K562 (cell line): Measurements from ENCODE around the gene NAA40. TPM values are rescaled to one million over a fixed set of nuclear protein-coding genes. Genes with fewer than 3 reads are reported as not detected.

Experiments
- ATAC-seq: fragments of 200-7000 bp; cut with Tn5 transposase; 3 replicates; pipeline ENCODE4 v1.9.1; 2020; ENCODE audit warnings: moderate library complexity
- BruUV-seq: library from RNA; stranded (reverse); fragments of 400-500 nt; replicated peaks from 2 replicates; lab custom pipeline; 2021; lab: Mats Ljungman, UMichigan
- CTCF ChIA-PET: fragments of 300-600 bp; formaldehyde crosslinking; extraction: SDS; loops from one replicate; lab custom pipeline; 2021; ENCODE audit warnings: low intra/inter-chr PET ratio; lab: Yijun Ruan, JAX
- POLR2A ChIA-PET: fragments of 300-600, 350-650 bp; sonication (Branson Sonifier 250); formaldehyde crosslinking; extraction: SDS; loops from one replicate; lab custom pipeline; 2021; ENCODE audit warnings: antibody characterized with exemption, inconsistent platforms; lab: Yijun Ruan, JAX
- DNase-seq, 4 experiments: peaks; one replicate each; pipeline versions ENCODE4 v3.0.0 to v3.0.0-alpha.2; 2011 to 2018; ENCODE audit warnings: low spot score in 3 of 4, mixed read lengths in 3 of 4; ENCODE audit errors: extremely low read depth in 1 of 4
- FAIRE-seq: peaks from 2 replicates; lab custom pipeline; 2011; peaks lifted over from hg19 to GRCh38; lab: Jason Lieb, UNC
- H2AFZ ChIP-seq: 2 replicates; pipeline ENCODE4 v1.6.0; 2011; ENCODE audit warnings: low read depth, low read length, control low read depth, inconsistent platforms
- H3K27ac ChIP-seq: fragments of 200-600 bp; 3 replicates; pipeline ENCODE4 v1.8.0; 2011; ENCODE audit warnings: low read depth, mild to moderate bottlenecking, control low read depth, inconsistent platforms, low read length, moderate library complexity, mixed read lengths; ENCODE audit errors: extremely low read depth
- H3K27me3 ChIP-seq, 2 experiments: fragments of 300-600 bp in 1 of 2; 2 replicates in 1 of 2; 3 replicates in 1 of 2; pipeline versions ENCODE4 v1.6.0 to v1.8.0; 2011; ENCODE audit warnings: inconsistent platforms in 2 of 2, low read length in 2 of 2, mild to moderate bottlenecking in 1 of 2, mixed read lengths in 1 of 2, moderate library complexity in 1 of 2; ENCODE audit not compliant: control insufficient read depth in 2 of 2, insufficient read depth in 2 of 2
- H3K36me3 ChIP-seq: fragments of 300-600 bp; 3 replicates; pipeline ENCODE4 v1.8.0; 2011; ENCODE audit warnings: mild to moderate bottlenecking, low read length, inconsistent platforms; ENCODE audit not compliant: control insufficient read depth, insufficient read depth
- H3K4me1 ChIP-seq, 2 experiments: fragments of 200-600 bp in 1 of 2; replicated peaks in 1 of 2; 2 replicates in 1 of 2; 3 replicates in 1 of 2; pipeline versions ENCODE4 v1.5.1 to v1.8.0; 2011; ENCODE audit warnings: inconsistent platforms in 2 of 2, low read length in 2 of 2, mild to moderate bottlenecking in 1 of 2, mixed read lengths in 1 of 2, moderate library complexity in 1 of 2; ENCODE audit not compliant: control insufficient read depth in 2 of 2, insufficient read depth in 2 of 2
- H3K4me2 ChIP-seq: 2 replicates; pipeline ENCODE4 v1.6.1; 2011; ENCODE audit warnings: low read length, control low read depth, inconsistent platforms, mixed read lengths; ENCODE audit not compliant: insufficient read depth
- H3K4me3 ChIP-seq: fragments of 200-600 bp; sonication (generic), shearing (Covaris generic); 2 replicates; pipeline ENCODE4 v1.5.1; 2016; ENCODE audit warnings: control low read depth, inconsistent platforms
- H3K79me2 ChIP-seq: fragments of 200-600 bp; 3 replicates; pipeline ENCODE4 v1.8.0; 2011; ENCODE audit warnings: low read length, inconsistent platforms; ENCODE audit not compliant: control insufficient read depth, insufficient read depth
- H3K9ac ChIP-seq, 2 experiments: 2 replicates each; pipeline versions ENCODE4 v1.6.0 to v1.6.1; 2011; ENCODE audit warnings: low read depth in 2 of 2, low read length in 2 of 2, control low read depth in 1 of 2, inconsistent platforms in 1 of 2, mild to moderate bottlenecking in 1 of 2, mixed read lengths in 1 of 2; ENCODE audit not compliant: insufficient read depth in 1 of 2
- H3K9me1 ChIP-seq: one replicate; pipeline ENCODE4 v1.6.0; 2011; ENCODE audit warnings: inconsistent platforms, mild to moderate bottlenecking, low read length, moderate library complexity; ENCODE audit not compliant: control insufficient read depth, insufficient read depth
- H3K9me3 ChIP-seq: replicated peaks from 2 replicates; pipeline ENCODE4 v1.5.1; 2011; ENCODE audit warnings: low read depth, low read length, inconsistent platforms; ENCODE audit not compliant: control insufficient read depth, insufficient read depth
- H4K20me1 ChIP-seq: replicated peaks from 2 replicates; pipeline ENCODE4 v1.6.1; 2011; ENCODE audit warnings: low read length, inconsistent platforms, mixed read lengths; ENCODE audit not compliant: control insufficient read depth, insufficient read depth
- BRD9 ChIP-seq: fragments of 450-650 bp; IDR thresholded peaks from 2 replicates; pipeline ENCODE4 v1.6.1; 2018; ENCODE audit warnings: low read depth; ENCODE audit not compliant: partially characterized antibody
- BRF2 ChIP-seq: IDR thresholded peaks from 3 replicates; pipeline ENCODE4 v1.6.1; 2011; ENCODE audit warnings: borderline replicate concordance, mild to moderate bottlenecking; ENCODE audit not compliant: insufficient read length, insufficient read depth
- CEBPZ ChIP-seq: fragments of 150-350 bp; IDR thresholded peaks from 2 replicates; pipeline ENCODE4 v1.6.1; 2014; ENCODE audit warnings: low read depth, mild to moderate bottlenecking, low read length, borderline replicate concordance
- DACH1 ChIP-seq: fragments of 450-650 bp; IDR thresholded peaks from 2 replicates; pipeline ENCODE4 v1.6.1; 2018; ENCODE audit not compliant: partially characterized antibody
- GTF2F1 ChIP-seq: IDR thresholded peaks from 2 replicates; pipeline ENCODE4 v1.6.1; 2011; ENCODE audit warnings: low read depth, low read length, improper control_type of control experiment
- NFE2 ChIP-seq: IDR thresholded peaks from 2 replicates; pipeline ENCODE4 v1.6.1; 2014; ENCODE audit warnings: antibody characterized with exemption, low read depth
- POLR2AphosphoS5 ChIP-seq: IDR thresholded peaks from 2 replicates; pipeline ENCODE4 v1.6.1; 2011; ENCODE audit warnings: mild to moderate bottlenecking, low read depth, low read length, moderate library complexity; ENCODE audit not compliant: control insufficient read depth, insufficient read depth
- SMC3 ChIP-seq: conservative IDR thresholded peaks from 2 replicates; pipeline ENCODE4 v1.6.1; 2011; ENCODE audit warnings: low read depth, low read length, improper control_type of control experiment; ENCODE audit not compliant: insufficient read depth
- ZNF24 ChIP-seq: fragments of 450-650 bp; IDR thresholded peaks from 2 replicates; pipeline ENCODE4 v1.6.1; 2016
- ZNF41 ChIP-seq: fragments of 250-450 bp; sonication (Bioruptor Pico); conservative IDR thresholded peaks from 2 replicates; pipeline ENCODE4 v1.4.0; 2020; ENCODE audit warnings: mild to moderate bottlenecking
- ZNF512 ChIP-seq: IDR thresholded peaks from 2 replicates; pipeline ENCODE4 v1.6.1; 2016; ENCODE audit warnings: missing genetic modification characterization, missing compliant biosample characterization
- WGBS: fragments of 100-300 bp; shearing (Covaris generic); methylation state at CpG from one replicate; pipeline ENCODE4 v1.1.6; 2016; ENCODE audit warnings: low coverage, mixed read lengths; ENCODE audit not compliant: insufficient coverage; ENCODE audit errors: missing lambda C conversion rate; 5-methylcytosine and 5-hydroxymethylcytosine counted together
- in situ Hi-C: fragments of 300-500 bp; cut with MboI; formaldehyde crosslinking; loops from 4 replicates; pipeline ENCODE4 v1.15.0; 2018; ENCODE audit warnings: inconsistent platforms, mixed read lengths
- intact Hi-C: fragments of 100-400 bp; cut with micrococcal nuclease; formaldehyde crosslinking; loops from 2 replicates; pipeline ENCODE4 v1.14.2; 2022
- polyA plus RNA-seq, 8 experiments: library from polyadenylated mRNA; depleted of rRNA in 4 of 8; stranded (reverse) in 5 of 8; unstranded in 3 of 8; fragments of >200 nt; fragmentation: Nextera tagmentation in 2 of 8; fragmentation: Illumina TruSeq in 1 of 8; extraction: Ambion mirVana in 2 of 8; extraction: Trizol in 1 of 8; gene quantifications; 2 replicates each; pipeline versions ENCODE4 v1.2.1 to v1.2.3, GENCODE V29; 2011 to 2014; ENCODE audit warnings: inconsistent platforms in 1 of 8, missing spikeins in 1 of 8
- total RNA-seq, 7 experiments: library from RNA; depleted of rRNA in 6 of 7; stranded (reverse); fragments of >200 nt in 6 of 7; fragmentation: Illumina TruSeq in 2 of 7; extraction: Trizol in 2 of 7; gene quantifications; 2 replicates each; pipeline versions ENCODE4 v1.2.1 to v1.2.3, GENCODE V29; 2011 to 2021; ENCODE audit warnings: low replicate concordance in 1 of 7
- TF ChIP-seq, protein P1 (sequence below): fragments of 250-450 bp; sonication (Bioruptor Pico); IDR thresholded peaks from 2 replicates; pipeline ENCODE4 v1.8.0; 2021; ENCODE audit warnings: mild to moderate bottlenecking, moderate library complexity

Gene NAA40
- total and polyA plus RNA-seq, 9 of the 15 experiments (the other 6 are each of a cell fraction or from before 2014, with no cell fraction given), result 6.2 to 39.0 (median 23.1) TPM

DNA sequence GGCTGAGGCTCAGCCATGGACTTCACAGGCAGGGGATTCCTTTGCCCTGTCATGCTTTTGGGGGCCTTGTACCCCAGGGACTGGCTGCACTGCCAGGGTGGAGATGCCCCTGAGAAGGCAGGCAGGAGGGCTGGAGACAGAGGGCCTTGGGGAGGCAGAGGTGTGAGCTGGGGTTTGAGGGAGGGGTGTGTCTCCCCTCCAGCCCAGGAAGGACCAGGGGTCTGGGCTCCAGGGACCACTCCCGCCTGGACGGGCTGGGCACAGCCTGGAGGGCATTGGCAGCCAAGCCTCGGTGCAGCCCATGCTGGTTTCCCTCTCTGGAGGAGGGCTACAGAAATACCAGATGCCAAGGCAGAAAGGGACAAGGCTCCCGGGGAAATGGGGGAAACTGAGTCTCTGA is 66.9 kb downstream of the NAA40 start:
- CTCF ChIA-PET, result no interaction called here

More for the DNA sequence above, 66.9 kb downstream of the NAA40 start:
- H3K9ac ChIP-seq, result no peak overlapping the region
- no peaks in the 10 kb centered on the region; the same call in 1 of the 2 replicates for H3K9me3 ChIP-seq
- no peak for DNase-seq
- in situ Hi-C loops, result no loop called here
- POLR2A ChIA-PET, result interaction anchor here (1.0 kb wide), 1 partner anchor 11 kb away, joined by 3 read pairs; no protein-coding TSS in a partner anchor
- intact Hi-C loops, result loop anchor here (10.0 kb wide), 2 partner anchors 89 to 139 kb away; no protein-coding TSS in a partner anchor
- BruUV-seq, result no TSS peak
- H3K4me1 ChIP-seq, result peaks cover 16 to 67% of the 10 kb centered on the region in 2 experiments
- FAIRE-seq, result no peak
- H3K36me3 ChIP-seq, result peaks cover 10% of the 10 kb centered on the region; the same call in 2 of the 3 replicates
- peaks cover 16% of the 10 kb centered on the region for H3K9me1 ChIP-seq
- H3K27me3 ChIP-seq, result no peaks in the 10 kb centered on the region
- no peaks in the 10 kb centered on the region for H3K79me2 ChIP-seq
- no peak overlapping the region for H3K4me3 ChIP-seq
- H2AFZ ChIP-seq, result no peak overlapping the region
- 100% methylated on average over 1 of the region's 4 CpGs for WGBS
- no peak for TF ChIP-seq BRF2
- TF ChIP-seq, protein P1, sequence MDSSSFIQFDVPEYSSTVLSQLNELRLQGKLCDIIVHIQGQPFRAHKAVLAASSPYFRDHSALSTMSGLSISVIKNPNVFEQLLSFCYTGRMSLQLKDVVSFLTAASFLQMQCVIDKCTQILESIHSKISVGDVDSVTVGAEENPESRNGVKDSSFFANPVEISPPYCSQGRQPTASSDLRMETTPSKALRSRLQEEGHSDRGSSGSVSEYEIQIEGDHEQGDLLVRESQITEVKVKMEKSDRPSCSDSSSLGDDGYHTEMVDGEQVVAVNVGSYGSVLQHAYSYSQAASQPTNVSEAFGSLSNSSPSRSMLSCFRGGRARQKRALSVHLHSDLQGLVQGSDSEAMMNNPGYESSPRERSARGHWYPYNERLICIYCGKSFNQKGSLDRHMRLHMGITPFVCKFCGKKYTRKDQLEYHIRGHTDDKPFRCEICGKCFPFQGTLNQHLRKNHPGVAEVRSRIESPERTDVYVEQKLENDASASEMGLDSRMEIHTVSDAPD (CRISPR knock-in tag), result no peak
- no peak for TF ChIP-seq GTF2F1
- TF ChIP-seq POLR2AphosphoS5, result no peak
- no peak for TF ChIP-seq DACH1
- TF ChIP-seq ZNF24, result no peak
- no peak for TF ChIP-seq BRD9
- no peak for TF ChIP-seq CEBPZ
- no peak for TF ChIP-seq ZNF41 (CRISPR knock-in tag)
- no peak for TF ChIP-seq ZNF512 (tag)
- no peak for TF ChIP-seq SMC3
- TF ChIP-seq NFE2, result no peak
- TF ChIP-seq, all 486 proteins: peak for 0
- no peak overlapping the region for H3K27ac ChIP-seq
- H3K4me2 ChIP-seq, result no peak overlapping the region
- no peak for ATAC-seq
- H4K20me1 ChIP-seq, result peaks cover 49% of the 10 kb centered on the region
